HL-60 (cell line): ENCODE data around the gene KCNG4.

Source experiments
- CTCF ChIP-seq: IDR thresholded peaks from one replicate; pipeline ENCODE4 v1.5.1; 2011; ENCODE audit warnings: low read length, control low read depth, inconsistent platforms; ENCODE audit not compliant: insufficient read depth
- GABPA ChIP-seq: IDR thresholded peaks from 2 replicates; pipeline ENCODE4 v1.6.1; 2012; ENCODE audit warnings: low read depth
- POLR2AphosphoS5 ChIP-seq: IDR thresholded peaks from 2 replicates; pipeline ENCODE4 v1.6.1; 2012; ENCODE audit warnings: low read depth
- REST ChIP-seq: IDR thresholded peaks from 2 replicates; pipeline ENCODE4 v1.6.1; 2012; ENCODE audit warnings: low read depth; ENCODE audit not compliant: insufficient replicate concordance

- no peak for TF ChIP-seq CTCF
- no peak for TF ChIP-seq GABPA
- no peak for TF ChIP-seq REST
- no peak for TF ChIP-seq POLR2AphosphoS5
Observed at GRCh38 chr16:84212631-84213030, 27.2 kb downstream of the KCNG4 start.
